Measurements from ENCODE around the gene AURKAIP1. TPM values are rescaled to one million over a fixed set of nuclear protein-coding genes. Genes with fewer than 3 reads are reported as not detected.

Gene AURKAIP1
- total and polyA plus RNA-seq, 2 of the 13 experiments (the other 11 are each of a cell fraction or from before 2014, with no cell fraction given): 69.5 to 175 TPM

- TF ChIP-seq RXRB (CRISPR knock-in tag; IDR thresholded peaks at IDR 0.05; ENCODE audit: borderline replicate concordance) (peak; percentile 41; the same call in 1 of the 2 replicates), TFAP4 (IDR thresholded peaks at IDR 0.05; ENCODE audit: borderline replicate concordance, low read depth) (peak; percentile 98), ZNF691 (CRISPR knock-in tag; IDR thresholded peaks at IDR 0.05; ENCODE audit: borderline replicate concordance, low read depth) (peak; percentile 58; the same call in 1 of the 2 replicates), KLF11 (CRISPR knock-in tag; IDR thresholded peaks at IDR 0.05) (no peak), SKI (IDR thresholded peaks at IDR 0.05; ENCODE audit: partially characterized antibody) (no peak), ZNF446 (CRISPR knock-in tag; IDR thresholded peaks at IDR 0.05) (0 out of 2 replicates have a peak, but pooled peaks have one; percentile 32), SNRNP70 (IDR thresholded peaks at IDR 0.05; ENCODE audit: low read depth, low read length) (no peak), EED (CRISPR knock-in tag; IDR thresholded peaks at IDR 0.05) (no peak), ZUFSP (CRISPR knock-in tag; IDR thresholded peaks at IDR 0.05; ENCODE audit: borderline replicate concordance) (no peak), MIER3 (CRISPR knock-in tag; IDR thresholded peaks at IDR 0.05; ENCODE audit: borderline replicate concordance) (no peak), GATA4 (IDR thresholded peaks at IDR 0.05; ENCODE audit: borderline replicate concordance, low read depth) (peak; percentile 34; the same call in 1 of the 2 replicates), ZBTB43 (CRISPR knock-in tag; conservative IDR thresholded peaks at IDR 0.05) (0 out of 2 replicates have a peak, but pooled peaks have one; percentile 28), RARA (CRISPR knock-in tag; IDR thresholded peaks at IDR 0.05) (peak; percentile 52), ZNF609 (CRISPR knock-in tag; IDR thresholded peaks at IDR 0.05; ENCODE audit: borderline replicate concordance) (no peak; the same call in 1 of the 2 replicates), TRAFD1 (CRISPR knock-in tag; IDR thresholded peaks at IDR 0.05; ENCODE audit: borderline replicate concordance) (peak; percentile 35; the same call in 1 of the 2 replicates), BRD4 (CRISPR knock-in tag; IDR thresholded peaks at IDR 0.05) (no peak; the same call in 1 of the 2 replicates), POLR2G (IDR thresholded peaks at IDR 0.05; ENCODE audit: low read depth, low read length) (peak; percentile 91)
These were observed 46.3 kb upstream of the AURKAIP1 start, which contains the start of gene ANKRD65 (continued) for GRCh38 chr1:1421147-1421906.
